GM23338 (cell line): Measurements from ENCODE around the gene TRPM1. TPM values are rescaled to one million over a fixed set of nuclear protein-coding genes. Genes with fewer than 3 reads are reported as not detected.

ENCODE experiments used
- ATAC-seq: fragments of 200-7000 bp; cut with Tn5 transposase; 3 replicates; pipeline ENCODE4 v1.9.1; 2020
- DNase-seq: peaks from one replicate; pipeline ENCODE4 v3.0.0-alpha.2; 2015; ENCODE audit warnings: low spot score
- H2AFZ ChIP-seq: fragments of 200-600 bp; sonication (generic); 2 replicates; pipeline ENCODE4 v1.8.0; 2016; ENCODE audit warnings: antibody characterized with exemption, mild to moderate bottlenecking, moderate library complexity
- H3F3A ChIP-seq: fragments of 200-600 bp; sonication (generic); replicated peaks from 2 replicates; pipeline ENCODE4 v1.8.0; 2017; ENCODE audit warnings: antibody characterized with exemption, mixed run types, low read depth
- H3K27ac ChIP-seq: fragments of 200-600 bp; sonication (generic); 2 replicates; pipeline ENCODE4 v1.6.1; 2016; ENCODE audit warnings: low read depth
- H3K27me3 ChIP-seq: fragments of 200-600 bp; sonication (generic); 2 replicates; pipeline ENCODE4 v1.8.0; 2016; ENCODE audit warnings: mild to moderate bottlenecking, mixed run types, moderate library complexity; ENCODE audit not compliant: insufficient read depth
- H3K36me3 ChIP-seq: fragments of 200-600 bp; sonication (generic); 2 replicates; pipeline ENCODE4 v1.8.0; 2016; ENCODE audit warnings: mild to moderate bottlenecking; ENCODE audit not compliant: insufficient read depth
- H3K4me1 ChIP-seq: fragments of 200-600 bp; sonication (generic); 2 replicates; pipeline ENCODE4 v1.8.0; 2016; ENCODE audit warnings: mild to moderate bottlenecking, moderate library complexity; ENCODE audit not compliant: insufficient read depth
- H3K4me2 ChIP-seq: fragments of 200-600 bp; sonication (generic); 2 replicates; pipeline ENCODE4 v1.7.1; 2017; ENCODE audit warnings: mixed run types
- H3K4me3 ChIP-seq: fragments of 200-600 bp; sonication (generic); 2 replicates; pipeline ENCODE4 v1.6.1; 2016; ENCODE audit warnings: mixed run types
- H3K79me2 ChIP-seq: fragments of 200-600 bp; sonication (generic); replicated peaks from 2 replicates; pipeline ENCODE4 v1.8.0; 2017; ENCODE audit warnings: mild to moderate bottlenecking; ENCODE audit not compliant: insufficient read depth
- H3K9me2 ChIP-seq: fragments of 200-600 bp; sonication (generic); 2 replicates; pipeline ENCODE4 v1.8.0; 2017; ENCODE audit not compliant: insufficient read depth
- H4K20me1 ChIP-seq: fragments of 200-600 bp; sonication (generic); replicated peaks from 2 replicates; pipeline ENCODE4 v1.8.0; 2017; ENCODE audit warnings: mild to moderate bottlenecking; ENCODE audit not compliant: insufficient read depth
- H3K27ac Mint-ChIP-seq: 2 replicates; pipeline ENCODE4 v1.8.0; 2020; ENCODE audit warnings: inconsistent platforms, mild to moderate bottlenecking, moderate library complexity, mixed read lengths
- H3K27me3 Mint-ChIP-seq: 3 replicates; pipeline ENCODE4 v1.8.0; 2022; ENCODE audit warnings: low read depth, mild to moderate bottlenecking, moderate library complexity, mixed read lengths, inconsistent platforms; ENCODE audit not compliant: insufficient read depth, poor library complexity
- H3K36me3 Mint-ChIP-seq: 3 replicates; pipeline ENCODE4 v1.8.0; 2021; ENCODE audit warnings: low read depth, mild to moderate bottlenecking, inconsistent platforms, moderate library complexity, mixed read lengths
- H3K4me1 Mint-ChIP-seq: 3 replicates; pipeline ENCODE4 v1.8.0; 2020; ENCODE audit warnings: mild to moderate bottlenecking, inconsistent platforms, mixed read lengths
- H3K4me3 Mint-ChIP-seq: 3 replicates; pipeline ENCODE4 v1.8.0; 2021; ENCODE audit warnings: moderate library complexity, mild to moderate bottlenecking, inconsistent platforms, mixed read lengths
- H3K9me3 Mint-ChIP-seq: 3 replicates; pipeline ENCODE4 v1.8.0; 2020; ENCODE audit warnings: moderate library complexity, mild to moderate bottlenecking, inconsistent platforms, mixed read lengths
- CREB1 ChIP-seq: fragments of 250-450 bp; sonication (Bioruptor Pico); IDR thresholded peaks from 2 replicates; pipeline ENCODE4 v1.5.0; 2020; ENCODE audit warnings: low read depth, mild to moderate bottlenecking, moderate library complexity
- CTCF ChIP-seq, 2 experiments: fragments of 200-600 bp in 1 of 2; sonication (generic) in 1 of 2; conservative IDR thresholded peaks; 2 replicates each; pipeline versions ENCODE4 v1.5.1 to v1.6.1; 2016 to 2017; ENCODE audit warnings: antibody characterized with exemption in 2 of 2, low read depth in 2 of 2, mild to moderate bottlenecking in 2 of 2, moderate library complexity in 1 of 2
- EZH2 ChIP-seq: fragments of 200-600 bp; sonication (generic); IDR thresholded peaks from one replicate; pipeline ENCODE4 v1.8.0; 2017; ENCODE audit warnings: antibody characterized with exemption, mild to moderate bottlenecking, low read depth; ENCODE audit not compliant: unreplicated experiment
- EZH2phosphoT487 ChIP-seq: fragments of 200-600 bp; sonication (generic); IDR thresholded peaks from one replicate; pipeline ENCODE4 v1.8.1; 2018; ENCODE audit warnings: antibody characterized with exemption; ENCODE audit not compliant: unreplicated experiment
- JUNB ChIP-seq: IDR thresholded peaks from one replicate; pipeline ENCODE4 v1.6.1; 2016; ENCODE audit warnings: antibody characterized with exemption; ENCODE audit not compliant: unreplicated experiment
- NANOG ChIP-seq: IDR thresholded peaks from 2 replicates; pipeline ENCODE4 v1.6.1; 2016; ENCODE audit warnings: antibody characterized with exemption, borderline replicate concordance
- POLR2AphosphoS5 ChIP-seq: IDR thresholded peaks from 2 replicates; pipeline ENCODE4 v1.6.1; 2016; ENCODE audit warnings: antibody characterized with exemption, low read depth
- STAT1 ChIP-seq: IDR thresholded peaks from one replicate; pipeline ENCODE4 v1.6.1; 2016; ENCODE audit warnings: antibody characterized with exemption; ENCODE audit not compliant: unreplicated experiment
- ZNF114 ChIP-seq: fragments of 250-450 bp; sonication (Bioruptor Pico); IDR thresholded peaks from 2 replicates; pipeline ENCODE4 v1.5.0; 2020; ENCODE audit warnings: mild to moderate bottlenecking, moderate library complexity
- ZNF331 ChIP-seq: fragments of 250-450 bp; sonication (Bioruptor Pico); IDR thresholded peaks from 2 replicates; pipeline ENCODE4 v1.5.0; 2020; ENCODE audit warnings: low read depth, mild to moderate bottlenecking, moderate library complexity
- ZNF462 ChIP-seq: fragments of 250-450 bp; sonication (Bioruptor Pico); IDR thresholded peaks from 2 replicates; pipeline ENCODE4 v1.5.0; 2020; ENCODE audit warnings: mild to moderate bottlenecking, moderate library complexity
- polyA plus RNA-seq: library from polyadenylated mRNA; unstranded; fragments of >200 nt; fragmentation: Nextera tagmentation; extraction: Ambion mirVana; gene quantifications from 2 replicates; pipeline ENCODE4 v1.2.1, GENCODE V29; 2016
- total RNA-seq: library from RNA; depleted of rRNA; stranded (reverse); fragments of >200 nt; shearing (Covaris generic); gene quantifications from 2 replicates; pipeline ENCODE4 v1.2.3, GENCODE V29; 2014
- TF ChIP-seq, protein P1 (sequence below): IDR thresholded peaks from 2 replicates; pipeline ENCODE4 v1.6.1; 2016; ENCODE audit warnings: antibody characterized with exemption
- TF ChIP-seq, protein P2 (sequence below): IDR thresholded peaks from one replicate; pipeline ENCODE4 v1.6.1; 2018; ENCODE audit warnings: antibody characterized with exemption; ENCODE audit not compliant: unreplicated experiment

Gene TRPM1
- total and polyA plus RNA-seq, 2 experiments from 2014 or later: 0.19 TPM; not detected in 1

GRCh38 chr15:31085359-31085758, 16.2 kb downstream of the TRPM1 start:
- H3K36me3 ChIP-seq: no peaks in the 10 kb centered on the region
- no peaks in the 10 kb centered on the region for H3K36me3 Mint-ChIP-seq
- H3K9me2 ChIP-seq: no peaks in the 10 kb centered on the region
- no peak overlapping the region for H3K27ac Mint-ChIP-seq
- H3K4me3 Mint-ChIP-seq: no peak overlapping the region
- H2AFZ ChIP-seq: no peak overlapping the region
- no peak overlapping the region for H3K27ac ChIP-seq
- H4K20me1 ChIP-seq: no peaks in the 10 kb centered on the region
- no peaks in the 10 kb centered on the region for H3K79me2 ChIP-seq
- peaks cover 12% of the 10 kb centered on the region for H3K4me1 ChIP-seq
- 0 out of 3 replicates have a peak, but pooled peaks cover 3% of the 10 kb centered on the region for H3K9me3 Mint-ChIP-seq
- no peak for ATAC-seq
- H3K4me3 ChIP-seq: no peak overlapping the region
- no peaks in the 10 kb centered on the region for H3F3A ChIP-seq
- TF ChIP-seq JUNB (no peak), CREB1 (CRISPR knock-in tag) (no peak), CTCF (conservative IDR thresholded peaks at IDR 0.05; ENCODE audit: low read depth in 2 of 2) (no peak), EZH2phosphoT487 (no peak), POLR2AphosphoS5 (no peak), EZH2 (no peak), ZNF114 (CRISPR knock-in tag) (no peak), STAT1 (no peak), ZNF331 (no peak), ZNF462 (no peak), NANOG (no peak)
- TF ChIP-seq, protein P1, sequence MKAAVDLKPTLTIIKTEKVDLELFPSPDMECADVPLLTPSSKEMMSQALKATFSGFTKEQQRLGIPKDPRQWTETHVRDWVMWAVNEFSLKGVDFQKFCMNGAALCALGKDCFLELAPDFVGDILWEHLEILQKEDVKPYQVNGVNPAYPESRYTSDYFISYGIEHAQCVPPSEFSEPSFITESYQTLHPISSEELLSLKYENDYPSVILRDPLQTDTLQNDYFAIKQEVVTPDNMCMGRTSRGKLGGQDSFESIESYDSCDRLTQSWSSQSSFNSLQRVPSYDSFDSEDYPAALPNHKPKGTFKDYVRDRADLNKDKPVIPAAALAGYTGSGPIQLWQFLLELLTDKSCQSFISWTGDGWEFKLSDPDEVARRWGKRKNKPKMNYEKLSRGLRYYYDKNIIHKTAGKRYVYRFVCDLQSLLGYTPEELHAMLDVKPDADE: no peak
- TF ChIP-seq, protein P2, sequence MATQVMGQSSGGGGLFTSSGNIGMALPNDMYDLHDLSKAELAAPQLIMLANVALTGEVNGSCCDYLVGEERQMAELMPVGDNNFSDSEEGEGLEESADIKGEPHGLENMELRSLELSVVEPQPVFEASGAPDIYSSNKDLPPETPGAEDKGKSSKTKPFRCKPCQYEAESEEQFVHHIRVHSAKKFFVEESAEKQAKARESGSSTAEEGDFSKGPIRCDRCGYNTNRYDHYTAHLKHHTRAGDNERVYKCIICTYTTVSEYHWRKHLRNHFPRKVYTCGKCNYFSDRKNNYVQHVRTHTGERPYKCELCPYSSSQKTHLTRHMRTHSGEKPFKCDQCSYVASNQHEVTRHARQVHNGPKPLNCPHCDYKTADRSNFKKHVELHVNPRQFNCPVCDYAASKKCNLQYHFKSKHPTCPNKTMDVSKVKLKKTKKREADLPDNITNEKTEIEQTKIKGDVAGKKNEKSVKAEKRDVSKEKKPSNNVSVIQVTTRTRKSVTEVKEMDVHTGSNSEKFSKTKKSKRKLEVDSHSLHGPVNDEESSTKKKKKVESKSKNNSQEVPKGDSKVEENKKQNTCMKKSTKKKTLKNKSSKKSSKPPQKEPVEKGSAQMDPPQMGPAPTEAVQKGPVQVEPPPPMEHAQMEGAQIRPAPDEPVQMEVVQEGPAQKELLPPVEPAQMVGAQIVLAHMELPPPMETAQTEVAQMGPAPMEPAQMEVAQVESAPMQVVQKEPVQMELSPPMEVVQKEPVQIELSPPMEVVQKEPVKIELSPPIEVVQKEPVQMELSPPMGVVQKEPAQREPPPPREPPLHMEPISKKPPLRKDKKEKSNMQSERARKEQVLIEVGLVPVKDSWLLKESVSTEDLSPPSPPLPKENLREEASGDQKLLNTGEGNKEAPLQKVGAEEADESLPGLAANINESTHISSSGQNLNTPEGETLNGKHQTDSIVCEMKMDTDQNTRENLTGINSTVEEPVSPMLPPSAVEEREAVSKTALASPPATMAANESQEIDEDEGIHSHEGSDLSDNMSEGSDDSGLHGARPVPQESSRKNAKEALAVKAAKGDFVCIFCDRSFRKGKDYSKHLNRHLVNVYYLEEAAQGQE: no peak
- no peak for DNase-seq
- H3K27me3 Mint-ChIP-seq: peaks cover 5% of the 10 kb centered on the region
- no peak overlapping the region for H3K4me2 ChIP-seq
- H3K27me3 ChIP-seq: no peaks in the 10 kb centered on the region
- peaks cover 19% of the 10 kb centered on the region for H3K4me1 Mint-ChIP-seq
